Adipocyte (in vitro differentiated cells): ENCODE measurements around the gene TNNI2.
"Not testable (repeated sequence)": the region's sequence is repeated elsewhere in the genome, so short reads cannot be mapped to it uniquely, and the experiment has no call there.

Experiments
- DNase-seq: peaks from one replicate; pipeline ENCODE4 v3.0.0-alpha.2; 2015; ENCODE audit warnings: low read depth
- H3K27me3 ChIP-seq: replicated peaks from 2 replicates; pipeline ENCODE4 v1.7.0; 2013; ENCODE audit warnings: mild to moderate bottlenecking, low read length, moderate library complexity; ENCODE audit not compliant: control insufficient read depth, insufficient read depth
- H3K36me3 ChIP-seq: 2 replicates; pipeline ENCODE4 v1.7.0; 2013; ENCODE audit warnings: low read length, mild to moderate bottlenecking, moderate library complexity; ENCODE audit not compliant: control insufficient read depth, insufficient read depth, severe bottlenecking
- H3K4me1 ChIP-seq: 2 replicates; pipeline ENCODE4 v1.7.0; 2013; ENCODE audit warnings: mild to moderate bottlenecking, low read length, moderate library complexity; ENCODE audit not compliant: control insufficient read depth, insufficient read depth
- H3K4me3 ChIP-seq: 2 replicates; pipeline ENCODE4 v1.7.0; 2013; ENCODE audit warnings: mild to moderate bottlenecking, low read length, moderate library complexity
- H3K9ac ChIP-seq: 2 replicates; pipeline ENCODE4 v1.7.0; 2013; ENCODE audit warnings: mild to moderate bottlenecking, low read length, moderate library complexity
- H3K9me3 ChIP-seq: 2 replicates; pipeline ENCODE4 v1.7.0; 2013; ENCODE audit warnings: mild to moderate bottlenecking, low read length, moderate library complexity; ENCODE audit not compliant: control insufficient read depth

Gene TNNI2

DNA sequence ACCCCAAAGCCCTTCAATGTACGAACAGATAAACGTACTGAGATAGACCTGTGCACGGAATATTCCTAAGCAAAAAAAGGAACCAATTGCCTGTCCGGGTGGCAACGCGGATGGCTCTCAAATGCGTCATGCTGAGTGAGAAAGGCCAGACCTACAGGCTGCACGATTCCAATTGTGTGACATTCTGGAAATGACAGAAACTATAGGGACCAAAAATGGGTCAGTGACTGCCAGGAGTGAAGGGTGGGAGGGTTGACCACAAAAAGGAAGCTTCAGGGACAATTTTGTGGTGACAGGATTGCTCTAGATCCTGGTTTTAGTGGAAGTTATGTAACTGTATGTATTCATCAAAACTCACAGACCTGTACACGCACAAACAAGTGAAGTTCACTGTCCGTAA, 28.0 kb upstream of the TNNI2 start:
- Histone ChIP-seq H3K9ac (no peak overlapping the region), H3K4me3 (no peak overlapping the region), H3K36me3 (no peaks in the 10 kb centered on the region), H3K27me3 (peaks cover 43% of the 10 kb centered on the region), H3K4me1 (no peaks in the 10 kb centered on the region), H3K9me3 (peaks cover 9% of the 10 kb centered on the region)
- no peak for DNase-seq

DNA sequence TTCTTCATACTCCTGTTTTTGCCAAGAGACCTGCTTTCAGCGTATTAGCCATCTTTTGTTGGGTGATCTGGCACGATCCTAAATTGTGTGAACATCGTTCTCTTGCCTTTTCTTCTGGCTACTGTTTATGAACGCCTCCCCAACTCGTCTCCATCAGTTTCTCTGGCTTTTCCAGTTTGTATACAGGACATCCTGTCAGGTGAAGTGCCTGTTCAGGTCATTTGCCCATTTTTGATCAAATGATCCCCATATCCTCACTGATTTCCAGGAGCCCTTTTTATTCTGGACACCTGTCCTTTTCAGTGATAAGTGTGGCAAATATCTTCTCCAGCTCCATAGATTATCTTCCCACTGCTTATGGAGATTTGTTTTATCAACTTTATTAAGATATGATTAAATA, 26.5 kb upstream of the TNNI2 start:
- H3K9me3 ChIP-seq = peaks cover 11% of the 10 kb centered on the region
- DNase-seq = no peak
- no peak overlapping the region for H3K4me3 ChIP-seq
- H3K9ac ChIP-seq = no peak overlapping the region
- no peaks in the 10 kb centered on the region for H3K4me1 ChIP-seq
- no peaks in the 10 kb centered on the region for H3K36me3 ChIP-seq
- peaks cover 40% of the 10 kb centered on the region for H3K27me3 ChIP-seq

DNA sequence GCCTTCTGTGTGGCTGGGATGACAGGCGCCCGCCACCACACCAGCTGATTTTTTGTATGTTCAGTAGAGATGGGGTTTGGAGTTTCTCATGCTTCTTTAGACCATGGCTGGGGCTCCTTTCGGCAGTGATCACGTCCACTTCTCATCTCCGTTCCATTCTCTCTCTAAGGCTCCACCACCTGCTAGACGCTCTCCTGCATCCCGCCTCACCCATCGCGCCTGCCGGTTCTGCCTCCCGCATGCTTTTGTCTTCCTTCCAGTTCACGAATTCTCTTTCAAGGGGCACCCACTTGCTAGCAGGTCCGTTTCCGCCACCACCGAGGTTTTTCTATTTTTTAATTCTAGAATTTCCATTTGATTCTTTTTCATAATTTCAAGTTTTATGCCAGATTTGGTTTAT, 26.0 kb upstream of the TNNI2 start:
- H3K27me3 ChIP-seq = peaks cover 40% of the 10 kb centered on the region
- H3K36me3 ChIP-seq = no peaks in the 10 kb centered on the region
- H3K4me3 ChIP-seq = no peak overlapping the region
- H3K9me3 ChIP-seq = peaks cover 16% of the 10 kb centered on the region
- H3K9ac ChIP-seq = no peak overlapping the region
- no peaks in the 10 kb centered on the region for H3K4me1 ChIP-seq
- no peak for DNase-seq

DNA sequence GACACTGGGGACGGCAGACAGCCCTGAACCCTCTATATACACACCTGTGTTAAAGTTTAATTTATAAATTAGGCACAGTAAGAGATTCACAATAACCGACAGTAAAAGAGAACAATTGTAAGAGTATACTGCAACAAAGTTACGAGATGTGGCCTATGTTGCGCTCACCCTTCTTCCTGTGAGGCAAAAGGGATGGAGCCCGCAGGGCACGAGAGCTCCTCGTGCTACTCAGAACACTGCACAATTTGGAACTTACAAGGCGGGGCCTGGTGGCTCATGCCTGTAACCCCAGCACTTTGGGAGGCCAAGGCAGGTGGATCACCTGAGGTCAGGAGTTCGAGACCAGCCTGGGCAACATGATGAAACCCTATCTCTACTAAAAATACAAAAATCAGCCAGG, 25.4 kb upstream of the TNNI2 start:
- H3K9ac ChIP-seq, H3K4me3 ChIP-seq, H3K4me1 ChIP-seq, H3K36me3 ChIP-seq, DNase-seq: not testable (repeated sequence)
- H3K9me3 ChIP-seq = peaks cover 21% of the 10 kb centered on the region
- peaks cover 38% of the 10 kb centered on the region for H3K27me3 ChIP-seq

- DNase-seq = no peak
- H3K36me3 ChIP-seq = no peaks in the 10 kb centered on the region
- peaks cover 31% of the 10 kb centered on the region for H3K9me3 ChIP-seq
- no peaks in the 10 kb centered on the region for H3K4me1 ChIP-seq
- H3K27me3 ChIP-seq = peaks cover 40% of the 10 kb centered on the region
- H3K4me3 ChIP-seq = no peak overlapping the region
- no peak overlapping the region for H3K9ac ChIP-seq
Observed at GRCh38 chr11:1814691-1815090, 24.1 kb upstream of the TNNI2 start.

DNA sequence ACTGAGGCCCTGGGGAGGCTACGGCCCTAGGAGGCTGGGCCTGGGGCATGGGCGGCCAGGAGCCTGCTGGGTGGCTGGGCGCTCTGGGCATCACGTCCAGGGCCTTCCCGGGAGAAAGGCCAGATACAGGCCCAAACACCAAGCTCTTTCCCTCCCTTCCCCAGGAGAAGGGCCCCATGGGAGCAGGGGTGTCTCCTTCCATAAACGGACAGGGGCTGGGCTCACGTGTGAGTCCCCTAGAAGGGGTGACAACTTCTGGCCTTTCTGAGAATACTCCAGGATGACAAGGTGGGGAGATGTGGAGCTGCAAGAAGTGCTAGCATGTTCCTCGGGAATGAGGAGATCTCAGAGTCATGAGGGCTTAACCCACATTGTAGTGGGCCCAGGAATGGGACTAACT, 23.5 kb upstream of the TNNI2 start:
- no peak overlapping the region for H3K9ac ChIP-seq
- H3K27me3 ChIP-seq = peaks cover 40% of the 10 kb centered on the region
- no peaks in the 10 kb centered on the region for H3K36me3 ChIP-seq
- DNase-seq = no peak
- H3K4me3 ChIP-seq = no peak overlapping the region
- H3K4me1 ChIP-seq = peaks cover 3% of the 10 kb centered on the region
- peaks cover 34% of the 10 kb centered on the region for H3K9me3 ChIP-seq

GRCh38 chr11:1815751-1816150, 23.0 kb upstream of the TNNI2 start:
- Histone ChIP-seq H3K4me3 (no peak overlapping the region), H3K9me3 (peaks cover 34% of the 10 kb centered on the region), H3K27me3 (peaks cover 36% of the 10 kb centered on the region), H3K36me3 (no peaks in the 10 kb centered on the region), H3K4me1 (peaks cover 3% of the 10 kb centered on the region), H3K9ac (no peak overlapping the region)
- no peak for DNase-seq

DNA sequence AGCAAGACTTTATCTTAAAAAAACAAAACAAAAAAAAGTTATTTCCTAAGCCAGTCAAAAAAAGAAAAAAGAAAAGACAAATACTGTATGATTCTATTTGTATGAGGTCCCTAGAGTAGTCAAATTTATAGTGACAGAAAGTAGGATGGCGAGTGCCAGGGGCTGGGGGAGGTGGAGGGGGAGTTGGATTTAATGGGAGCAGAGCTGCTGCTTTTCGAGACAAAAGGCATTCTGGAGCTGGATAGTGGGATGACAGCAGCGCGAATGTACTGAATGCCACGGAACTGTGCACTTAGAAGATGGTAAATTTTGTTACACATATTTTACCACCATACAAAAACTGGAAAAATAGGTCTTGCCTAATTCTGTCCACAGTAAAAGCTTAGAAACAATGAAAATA, 21.8 kb upstream of the TNNI2 start:
- no peak overlapping the region for H3K4me3 ChIP-seq
- H3K9ac ChIP-seq = no peak overlapping the region
- H3K36me3 ChIP-seq = no peaks in the 10 kb centered on the region
- H3K9me3 ChIP-seq = peaks cover 40% of the 10 kb centered on the region
- no peak for DNase-seq
- peaks cover 37% of the 10 kb centered on the region for H3K27me3 ChIP-seq
- peaks cover 3% of the 10 kb centered on the region for H3K4me1 ChIP-seq

- Histone ChIP-seq H3K4me3 (no peak overlapping the region), H3K27me3 (peaks cover 37% of the 10 kb centered on the region), H3K9me3 (peaks cover 35% of the 10 kb centered on the region), H3K4me1 (peaks cover 3% of the 10 kb centered on the region), H3K9ac (no peak overlapping the region), H3K36me3 (no peaks in the 10 kb centered on the region)
- no peak for DNase-seq
Observed at GRCh38 chr11:1817511-1817910, 21.3 kb upstream of the TNNI2 start.

DNA sequence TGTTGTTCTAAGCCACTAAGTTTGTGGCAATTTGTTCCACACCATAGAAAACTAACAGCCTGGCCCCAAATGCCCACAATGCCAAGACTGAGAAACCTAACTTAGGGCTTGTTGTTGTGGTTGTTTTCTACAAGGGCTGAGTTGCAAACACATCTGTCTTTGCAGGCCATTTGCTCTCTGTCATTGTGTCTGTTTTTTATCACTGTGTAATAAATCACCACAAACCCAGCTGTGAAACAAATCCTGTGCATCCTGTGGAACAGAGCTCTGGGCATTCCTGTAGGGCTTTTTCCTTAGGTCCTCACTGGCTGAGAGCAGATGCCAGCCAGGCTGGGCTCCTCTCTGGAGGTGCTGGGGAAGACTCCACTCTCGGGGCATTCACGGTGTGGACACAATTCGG, 19.7 kb upstream of the TNNI2 start:
- Histone ChIP-seq H3K9me3 (peaks cover 35% of the 10 kb centered on the region), H3K9ac (no peak overlapping the region), H3K4me1 (peaks cover 3% of the 10 kb centered on the region), H3K36me3 (no peaks in the 10 kb centered on the region), H3K4me3 (no peak overlapping the region), H3K27me3 (peaks cover 33% of the 10 kb centered on the region)
- no peak for DNase-seq

DNA sequence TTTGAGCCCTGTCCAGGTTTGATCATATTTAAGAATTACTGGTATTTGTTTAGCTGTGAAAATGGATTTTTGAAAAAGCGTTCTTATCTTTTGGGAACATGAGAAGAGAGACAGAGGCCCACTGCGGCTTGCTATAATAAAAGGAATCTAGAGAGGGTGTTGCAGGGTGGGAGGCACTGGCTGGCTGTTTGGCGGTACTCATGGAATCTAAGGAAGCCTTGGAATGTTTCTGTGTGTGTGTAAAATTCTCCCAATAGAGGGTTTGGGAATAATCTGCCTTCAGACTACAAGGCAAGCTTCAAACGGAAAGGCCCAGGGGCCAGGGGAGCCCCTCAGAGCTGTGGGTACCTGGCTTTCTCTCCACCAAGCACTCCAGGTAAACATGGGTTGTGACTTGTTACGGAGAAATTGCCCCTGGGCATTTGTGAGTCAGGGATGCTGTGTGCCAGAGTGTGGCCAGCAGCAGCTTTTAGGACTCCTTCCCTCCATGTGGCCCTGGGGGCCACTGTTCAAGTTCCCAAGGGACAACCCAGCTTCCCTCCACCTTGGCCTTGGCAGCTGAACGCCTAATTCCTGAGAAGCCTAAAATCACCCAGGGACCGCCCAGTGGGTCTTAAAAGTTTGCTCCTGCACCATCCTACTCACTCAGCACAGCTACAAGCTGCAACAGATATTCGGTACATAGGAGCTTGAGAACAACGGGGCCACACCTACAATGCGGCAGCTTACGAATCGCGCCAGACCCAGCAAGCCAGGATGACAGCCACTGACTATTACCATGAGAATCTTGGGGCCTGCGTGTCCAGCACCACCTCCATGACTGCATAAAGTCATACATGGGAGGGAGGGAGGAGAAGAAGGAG, 18.1 kb upstream of the TNNI2 start:
- Histone ChIP-seq H3K9ac (no peak overlapping the region), H3K27me3 (peaks cover 18% of the 10 kb centered on the region), H3K4me3 (no peak overlapping the region), H3K9me3 (peaks cover 35% of the 10 kb centered on the region), H3K36me3 (no peaks in the 10 kb centered on the region), H3K4me1 (peaks cover 3% of the 10 kb centered on the region)
- peak; percentile 66 for DNase-seq

GRCh38 chr11:1821562-1821961, 17.2 kb upstream of the TNNI2 start:
- peaks cover 6% of the 10 kb centered on the region for H3K4me1 ChIP-seq
- H3K36me3 ChIP-seq = no peaks in the 10 kb centered on the region
- no peak for DNase-seq
- H3K27me3 ChIP-seq = peaks cover 17% of the 10 kb centered on the region
- H3K9me3 ChIP-seq = peaks cover 35% of the 10 kb centered on the region
- H3K9ac ChIP-seq = no peak overlapping the region
- H3K4me3 ChIP-seq = no peak overlapping the region
